Measurements from ENCODE around the gene PPP1R14C.

The PPP1R14C gene

DNA sequence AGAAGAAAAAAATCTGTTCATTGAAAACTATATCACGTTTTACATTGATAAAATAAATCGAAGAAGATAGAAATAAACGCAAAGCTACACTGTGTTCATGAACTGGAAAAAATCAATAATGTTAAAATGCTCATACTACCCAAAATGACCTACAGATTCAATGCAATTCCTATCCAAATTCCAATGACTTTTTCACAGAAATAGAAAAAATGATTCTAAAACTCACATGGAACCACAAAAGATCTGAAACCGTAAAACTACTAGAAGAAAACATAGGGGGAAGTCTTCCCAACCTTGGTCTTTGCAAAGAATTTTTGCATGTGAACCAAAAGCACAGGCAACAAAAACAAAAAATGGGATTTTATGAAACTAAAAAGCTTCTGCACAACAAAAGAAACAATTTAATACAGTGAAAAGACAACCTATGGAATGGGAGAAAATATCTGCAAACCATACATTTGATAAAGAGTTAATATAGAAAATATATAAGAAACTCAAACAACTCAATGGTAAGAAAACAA lies 40.0 kb upstream of the PPP1R14C start:
- no peak overlapping the region for H3K4me3 ChIP-seq (ENCODE audit: low read depth, low read length)
- no peak for DNase-seq (ENCODE audit: low read depth)
- TF ChIP-seq, protein P1, sequence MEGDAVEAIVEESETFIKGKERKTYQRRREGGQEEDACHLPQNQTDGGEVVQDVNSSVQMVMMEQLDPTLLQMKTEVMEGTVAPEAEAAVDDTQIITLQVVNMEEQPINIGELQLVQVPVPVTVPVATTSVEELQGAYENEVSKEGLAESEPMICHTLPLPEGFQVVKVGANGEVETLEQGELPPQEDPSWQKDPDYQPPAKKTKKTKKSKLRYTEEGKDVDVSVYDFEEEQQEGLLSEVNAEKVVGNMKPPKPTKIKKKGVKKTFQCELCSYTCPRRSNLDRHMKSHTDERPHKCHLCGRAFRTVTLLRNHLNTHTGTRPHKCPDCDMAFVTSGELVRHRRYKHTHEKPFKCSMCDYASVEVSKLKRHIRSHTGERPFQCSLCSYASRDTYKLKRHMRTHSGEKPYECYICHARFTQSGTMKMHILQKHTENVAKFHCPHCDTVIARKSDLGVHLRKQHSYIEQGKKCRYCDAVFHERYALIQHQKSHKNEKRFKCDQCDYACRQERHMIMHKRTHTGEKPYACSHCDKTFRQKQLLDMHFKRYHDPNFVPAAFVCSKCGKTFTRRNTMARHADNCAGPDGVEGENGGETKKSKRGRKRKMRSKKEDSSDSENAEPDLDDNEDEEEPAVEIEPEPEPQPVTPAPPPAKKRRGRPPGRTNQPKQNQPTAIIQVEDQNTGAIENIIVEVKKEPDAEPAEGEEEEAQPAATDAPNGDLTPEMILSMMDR (IDR thresholded peaks at IDR 0.05; ENCODE audit: control insufficient read depth, extremely low read depth, insufficient read depth) = no peak

DNA sequence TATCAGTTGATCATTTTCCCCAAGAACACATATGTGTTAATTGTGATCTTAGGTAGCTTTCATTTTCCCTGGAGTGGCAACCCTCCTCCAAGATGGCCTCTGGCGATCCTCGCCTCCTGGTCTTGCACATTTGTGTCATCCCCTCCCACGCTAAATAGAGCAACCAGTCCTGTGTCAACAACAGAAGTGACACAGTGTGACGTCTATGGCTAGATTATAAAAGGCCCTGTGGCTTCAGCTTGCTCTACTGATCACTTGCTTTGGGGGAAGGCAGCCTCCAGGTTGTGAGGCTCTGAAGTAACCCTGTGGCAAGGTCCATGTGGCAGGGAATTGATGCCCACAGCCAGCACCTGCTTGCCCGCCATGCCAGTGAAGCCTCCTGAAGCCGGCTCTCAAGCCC lies 30.6 kb upstream of the PPP1R14C start:
- no peak for DNase-seq (ENCODE audit: low read depth)
- TF ChIP-seq, protein P1 (IDR thresholded peaks at IDR 0.05; ENCODE audit: control insufficient read depth, extremely low read depth, insufficient read depth) = no peak
- H3K4me3 ChIP-seq (ENCODE audit: low read depth, low read length) = no peak overlapping the region

DNA sequence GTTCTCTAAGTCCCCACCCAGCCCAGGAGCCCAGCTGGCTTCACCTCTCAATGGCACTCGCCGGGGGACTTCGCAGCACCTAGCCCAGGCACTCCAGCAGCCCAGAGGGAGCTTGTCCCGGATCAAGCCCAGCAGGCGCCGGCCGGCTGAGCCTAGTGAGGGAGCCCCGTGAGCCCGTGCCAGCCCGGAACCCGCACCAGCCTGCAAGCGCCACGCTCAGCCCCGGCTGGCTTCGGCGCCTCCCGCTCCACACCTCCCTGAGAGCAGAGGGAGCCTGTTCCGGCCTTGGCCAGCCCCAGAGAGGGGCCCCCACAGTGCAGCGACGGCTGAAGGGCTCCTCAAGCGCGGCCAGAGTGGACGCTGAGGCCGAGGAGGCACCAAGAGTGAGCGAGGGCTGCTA lies 27.1 kb upstream of the PPP1R14C start:
- no peak overlapping the region for H3K4me3 ChIP-seq (ENCODE audit: low read depth, low read length)
- TF ChIP-seq, protein P1 (IDR thresholded peaks at IDR 0.05; ENCODE audit: control insufficient read depth, extremely low read depth, insufficient read depth) = no peak

DNA sequence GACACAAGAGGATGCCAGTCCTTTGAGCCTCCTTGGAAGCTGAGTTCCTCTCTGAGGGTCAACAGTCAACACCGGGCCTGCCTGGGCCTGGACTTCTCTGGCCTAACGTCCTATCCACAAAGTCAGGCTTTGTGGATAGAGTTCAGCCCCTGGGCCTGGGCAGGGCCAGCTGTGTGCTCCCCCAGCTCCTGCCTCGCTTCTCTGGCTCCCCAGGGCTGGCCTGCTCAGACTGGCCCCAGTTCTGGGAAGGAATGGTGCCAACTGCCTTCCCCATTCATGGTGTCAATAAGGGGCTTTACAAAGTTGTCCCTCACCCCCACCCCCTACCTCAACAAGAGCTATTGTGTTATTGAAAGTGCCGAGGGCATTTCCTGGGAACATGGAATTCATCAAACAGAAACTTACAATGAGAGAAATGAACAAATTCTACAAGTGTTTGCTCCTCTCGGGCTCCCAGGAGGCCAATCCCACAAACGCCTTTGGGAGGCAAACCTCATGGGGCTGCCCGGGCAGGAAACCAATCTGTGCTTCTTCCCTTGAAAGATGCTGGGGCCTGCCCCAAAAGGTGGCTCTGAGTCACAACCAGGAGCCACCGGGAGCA lies 26.5 kb upstream of the PPP1R14C start:
- TF ChIP-seq, protein P1 (IDR thresholded peaks at IDR 0.05; ENCODE audit: control insufficient read depth, extremely low read depth, insufficient read depth) = no peak
- no peak for DNase-seq (ENCODE audit: low read depth)

More for the DNA sequence above, 27.1 kb upstream of the PPP1R14C start:
- DNase-seq (ENCODE audit: low read depth) = no peak

DNA sequence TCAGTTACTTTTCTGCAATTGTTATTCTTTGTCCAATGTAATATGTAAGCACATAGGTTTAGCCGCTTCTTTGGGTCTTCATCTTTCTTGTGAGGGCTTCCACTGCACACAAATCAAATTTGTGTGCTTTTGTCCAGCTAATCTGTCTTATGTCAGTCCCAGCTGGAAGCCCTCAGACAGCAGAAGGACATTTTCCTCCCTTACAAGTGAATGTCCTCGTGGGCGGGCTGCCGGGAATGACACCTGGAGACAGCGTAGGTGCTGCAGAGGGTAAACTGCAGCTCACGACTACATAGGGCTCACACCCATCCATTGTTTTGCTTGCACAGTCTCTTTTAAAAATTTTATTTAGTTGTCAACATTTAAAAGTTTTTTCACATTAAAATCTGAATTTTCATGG lies 24.6 kb upstream of the PPP1R14C start:
- TF ChIP-seq, protein P1 (IDR thresholded peaks at IDR 0.05; ENCODE audit: control insufficient read depth, extremely low read depth, insufficient read depth) = no peak
- DNase-seq (ENCODE audit: low read depth) = no peak
- H3K4me3 ChIP-seq (ENCODE audit: low read depth, low read length) = no peak overlapping the region

More for the DNA sequence above, 26.5 kb upstream of the PPP1R14C start:
- no peak overlapping the region for H3K4me3 ChIP-seq (ENCODE audit: low read depth, low read length)

DNA sequence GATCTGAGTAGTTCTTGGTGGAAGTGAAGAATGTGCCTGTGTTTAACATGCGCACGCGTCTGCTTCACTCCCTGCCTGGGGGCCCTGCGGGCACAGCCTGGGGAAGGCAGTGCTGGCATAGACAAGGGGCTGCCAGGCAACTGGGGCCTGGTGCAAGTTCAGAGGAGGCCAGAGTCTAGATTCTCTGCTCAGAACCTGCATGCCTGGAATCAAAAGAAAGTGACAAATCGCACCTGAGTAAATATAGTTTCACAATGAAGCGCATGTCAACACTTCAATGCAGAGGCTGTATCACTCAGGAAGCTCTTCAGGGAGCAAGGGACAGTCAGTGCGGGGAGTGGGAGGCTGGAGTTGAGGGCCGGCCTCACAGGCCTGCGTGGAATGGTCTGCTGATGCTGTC lies 24.2 kb upstream of the PPP1R14C start:
- H3K4me3 ChIP-seq (ENCODE audit: low read depth, low read length) = no peak overlapping the region
- peak; percentile 52 for DNase-seq (ENCODE audit: low read depth)
- TF ChIP-seq, protein P1 (IDR thresholded peaks at IDR 0.05; ENCODE audit: control insufficient read depth, extremely low read depth, insufficient read depth) = no peak

GRCh38 chr6:150119173-150119572 lies 23.7 kb upstream of the PPP1R14C start:
- TF ChIP-seq, protein P1 (IDR thresholded peaks at IDR 0.05; ENCODE audit: control insufficient read depth, extremely low read depth, insufficient read depth) = no peak
- no peak for DNase-seq (ENCODE audit: low read depth)
- no peak overlapping the region for H3K4me3 ChIP-seq (ENCODE audit: low read depth, low read length)
